H9 (cell line): ENCODE measurements around the gene ATP7B. TPM values are rescaled to one million over a fixed set of nuclear protein-coding genes. Genes with fewer than 3 reads are reported as not detected.

Experiments used
- DNase-seq: peaks from one replicate; pipeline ENCODE4 v3.0.0-alpha.2; 2017
- H2AFZ ChIP-seq: one replicate; pipeline ENCODE4 v1.6.1; 2013; ENCODE audit warnings: mild to moderate bottlenecking, low read length, control low read depth, moderate library complexity
- H2AK5ac ChIP-seq: 2 replicates; pipeline ENCODE4 v1.6.1; 2013; ENCODE audit warnings: low read length, control low read depth, mixed read lengths; ENCODE audit not compliant: insufficient read length
- H2BK120ac ChIP-seq: one replicate; pipeline ENCODE4 v1.6.1; 2013; ENCODE audit warnings: low read depth, mild to moderate bottlenecking, low read length, control low read depth, inconsistent platforms; ENCODE audit not compliant: poor library complexity, severe bottlenecking
- H2BK12ac ChIP-seq: 2 replicates; pipeline ENCODE4 v1.6.1; 2013; ENCODE audit warnings: low read length, control low read depth, mixed read lengths, low read depth; ENCODE audit not compliant: insufficient read length
- H2BK15ac ChIP-seq: 2 replicates; pipeline ENCODE4 v1.6.1; 2013; ENCODE audit warnings: low read depth, low read length, control low read depth
- H2BK20ac ChIP-seq: one replicate; pipeline ENCODE4 v1.6.1; 2013; ENCODE audit warnings: low read depth, mild to moderate bottlenecking, low read length, control low read depth, inconsistent platforms; ENCODE audit not compliant: poor library complexity, severe bottlenecking
- H2BK5ac ChIP-seq: 2 replicates; pipeline ENCODE4 v1.6.1; 2013; ENCODE audit warnings: low read length, control low read depth, mixed read lengths; ENCODE audit not compliant: insufficient read length
- H3K14ac ChIP-seq: 2 replicates; pipeline ENCODE4 v1.6.1; 2013; ENCODE audit warnings: low read length, control low read depth; ENCODE audit not compliant: insufficient read depth
- H3K18ac ChIP-seq: 2 replicates; pipeline ENCODE4 v1.6.1; 2013; ENCODE audit warnings: low read depth, mild to moderate bottlenecking, mixed read lengths, low read length, control low read depth; ENCODE audit not compliant: insufficient read length
- H3K23ac ChIP-seq: 2 replicates; pipeline ENCODE4 v1.6.1; 2013; ENCODE audit warnings: low read length, control low read depth, mixed read lengths, low read depth; ENCODE audit not compliant: insufficient read length
- H3K23me2 ChIP-seq: 2 replicates; pipeline ENCODE4 v1.6.1; 2013; ENCODE audit warnings: low read depth, mild to moderate bottlenecking, mixed read lengths, low read length, control low read depth; ENCODE audit not compliant: insufficient read length, poor library complexity, severe bottlenecking
- H3K27ac ChIP-seq: 2 replicates; pipeline ENCODE4 v1.5.1; 2013; ENCODE audit warnings: low read length, control low read depth, mixed read lengths, low read depth; ENCODE audit not compliant: insufficient read length
- H3K27me3 ChIP-seq: 2 replicates; pipeline ENCODE4 v1.6.1; 2013; ENCODE audit warnings: low read length, control low read depth, inconsistent platforms; ENCODE audit not compliant: insufficient read depth
- H3K4ac ChIP-seq: 2 replicates; pipeline ENCODE4 v1.6.1; 2013; ENCODE audit warnings: low read depth, mild to moderate bottlenecking, control low read depth, inconsistent platforms, low read length, moderate library complexity
- H3K4me1 ChIP-seq: 2 replicates; pipeline ENCODE4 v1.6.1; 2013; ENCODE audit warnings: low read length, control low read depth, inconsistent platforms; ENCODE audit not compliant: insufficient read depth
- H3K4me2 ChIP-seq: 2 replicates; pipeline ENCODE4 v1.6.1; 2013; ENCODE audit warnings: low read length, control low read depth, mixed read lengths; ENCODE audit not compliant: insufficient read length, insufficient read depth
- H3K56ac ChIP-seq: 2 replicates; pipeline ENCODE4 v1.6.1; 2013; ENCODE audit warnings: low read depth, mild to moderate bottlenecking, mixed read lengths, low read length, control low read depth; ENCODE audit not compliant: insufficient read length
- H3K79me1 ChIP-seq: 2 replicates; pipeline ENCODE4 v1.6.1; 2013; ENCODE audit warnings: low read depth, mild to moderate bottlenecking, moderate library complexity, low read length, control low read depth, inconsistent platforms; ENCODE audit not compliant: insufficient read depth, poor library complexity, severe bottlenecking
- H3K79me2 ChIP-seq: 2 replicates; pipeline ENCODE4 v1.6.1; 2013; ENCODE audit warnings: low read length, control low read depth, inconsistent platforms; ENCODE audit not compliant: insufficient read depth
- H3K9ac ChIP-seq: 2 replicates; pipeline ENCODE4 v1.6.1; 2013; ENCODE audit warnings: low read length, control low read depth, mixed read lengths; ENCODE audit not compliant: insufficient read length; ENCODE audit errors: extremely low read depth
- H3K9me3 ChIP-seq: one replicate; pipeline ENCODE4 v1.6.1; 2013; ENCODE audit warnings: low read depth, low read length, inconsistent platforms; ENCODE audit not compliant: control insufficient read depth
- H3T11ph ChIP-seq: one replicate; pipeline ENCODE4 v1.6.1; 2013; ENCODE audit warnings: mild to moderate bottlenecking, low read length, control low read depth, inconsistent platforms
- H4K20me1 ChIP-seq: one replicate; pipeline ENCODE4 v1.6.1; 2013; ENCODE audit not compliant: control insufficient read depth, insufficient read length, insufficient read depth
- H4K5ac ChIP-seq: 2 replicates; pipeline ENCODE4 v1.6.1; 2013; ENCODE audit warnings: low read depth, mild to moderate bottlenecking, mixed read lengths, low read length, control low read depth; ENCODE audit not compliant: insufficient read length
- H4K8ac ChIP-seq: replicated peaks from 2 replicates; pipeline ENCODE4 v1.6.1; 2013; ENCODE audit warnings: low read length, control low read depth, mixed read lengths, low read depth; ENCODE audit not compliant: insufficient read length
- H4K91ac ChIP-seq: 2 replicates; pipeline ENCODE4 v1.6.1; 2013; ENCODE audit warnings: low read depth, mild to moderate bottlenecking, moderate library complexity, mixed read lengths, low read length, control low read depth; ENCODE audit not compliant: insufficient read length
- H3K27ac Mint-ChIP-seq, 3 experiments: 2 replicates in 2 of 3; 3 replicates in 1 of 3; pipeline ENCODE4 v1.8.0; 2020 to 2021; ENCODE audit warnings: mixed read lengths in 3 of 3, mild to moderate bottlenecking in 1 of 3, moderate library complexity in 1 of 3
- H3K27me3 Mint-ChIP-seq: 2 replicates; pipeline ENCODE4 v1.8.0; 2021; ENCODE audit warnings: low read depth, mild to moderate bottlenecking, moderate library complexity, mixed read lengths
- H3K36me3 Mint-ChIP-seq, 3 experiments: 2 replicates in 2 of 3; 3 replicates in 1 of 3; pipeline ENCODE4 v1.8.0; 2020 to 2021; ENCODE audit warnings: low read depth in 3 of 3, mixed read lengths in 3 of 3; ENCODE audit not compliant: insufficient read depth in 1 of 3
- H3K4me1 Mint-ChIP-seq, 2 experiments: 2 replicates each; pipeline ENCODE4 v1.8.0; 2020; ENCODE audit warnings: mixed read lengths in 2 of 2
- H3K4me3 Mint-ChIP-seq, 2 experiments: 2 replicates in 1 of 2; 3 replicates in 1 of 2; pipeline ENCODE4 v1.8.0; 2020 to 2021; ENCODE audit warnings: mild to moderate bottlenecking in 2 of 2, mixed read lengths in 2 of 2, moderate library complexity in 1 of 2
- H3K9me3 Mint-ChIP-seq, 2 experiments: 2 replicates in 1 of 2; 3 replicates in 1 of 2; pipeline ENCODE4 v1.8.0; 2020; ENCODE audit warnings: mild to moderate bottlenecking in 2 of 2, mixed read lengths in 2 of 2, moderate library complexity in 1 of 2
- WGBS: extraction: QIAGEN DNeasy Blood & Tissue Kit; methylation state at CpG from one replicate; pipeline ENCODE4 v1.1.7; 2013; ENCODE audit warnings: missing lambda C conversion rate, low lambda C conversion rate, mixed read lengths; ENCODE audit not compliant: insufficient read length; ENCODE audit errors: extremely low coverage; 5-methylcytosine and 5-hydroxymethylcytosine counted together
- total RNA-seq: library from RNA; stranded (reverse); gene quantifications from 2 replicates; pipeline ENCODE4 v1.2.1, GENCODE V29; 2021
- TF ChIP-seq, protein P1 (sequence below): fragments of 200-600 bp; sonication (generic); conservative IDR thresholded peaks from 3 replicates; pipeline ENCODE4 v1.8.0; 2021; ENCODE audit warnings: antibody characterized with exemption, mild to moderate bottlenecking

ATP7B gene
- total RNA-seq, 1 experiment from 2014 or later, result 5.8 TPM

DNA sequence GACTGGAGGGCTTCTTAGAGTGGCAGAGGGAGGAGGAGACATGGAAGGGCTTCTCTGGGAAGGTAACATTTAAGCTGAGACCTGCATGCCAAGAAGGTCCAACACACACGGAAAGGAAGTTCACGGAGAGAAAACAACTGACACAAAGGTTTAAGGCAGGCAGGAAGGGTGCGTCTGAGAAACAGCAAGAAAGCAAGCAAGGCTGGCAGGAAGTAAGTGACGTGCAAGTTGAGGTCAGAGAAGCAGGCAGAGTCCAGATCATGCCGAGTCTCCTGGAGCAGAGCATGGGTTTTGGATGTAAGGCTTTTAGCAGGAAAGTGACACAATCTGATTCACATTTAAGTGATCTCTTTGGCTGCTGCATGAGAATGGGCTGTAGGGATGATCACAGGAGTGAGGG, 60.5 kb downstream of the ATP7B start:
- Histone ChIP-seq H3K23ac (no peak overlapping the region), H3K4ac (no peak overlapping the region), H3K4me1 (no peaks in the 10 kb centered on the region), H4K8ac (no peak overlapping the region), H3K27me3 (no peaks in the 10 kb centered on the region), H2AFZ (no peak overlapping the region), H3K23me2 (no peaks in the 10 kb centered on the region), H2BK20ac (no peak overlapping the region), H3K18ac (no peak overlapping the region), H3K9me3 (no peaks in the 10 kb centered on the region), H2BK15ac (no peak overlapping the region), H3K79me2 (no peaks in the 10 kb centered on the region), H2AK5ac (no peak overlapping the region), H2BK120ac (no peak overlapping the region), H3K4me2 (no peak overlapping the region), H4K5ac (no peak overlapping the region), H3K9ac (no peak overlapping the region), H4K91ac (no peak overlapping the region), H4K20me1 (no peaks in the 10 kb centered on the region), H3K14ac (no peak overlapping the region), H2BK12ac (no peak overlapping the region), H3T11ph (no peak overlapping the region), H3K56ac (no peak overlapping the region), H2BK5ac (no peak overlapping the region), H3K27ac (no peak overlapping the region), H3K79me1 (no peaks in the 10 kb centered on the region)
- H3K27ac Mint-ChIP-seq, result no peak overlapping the region
- TF ChIP-seq, protein P1, sequence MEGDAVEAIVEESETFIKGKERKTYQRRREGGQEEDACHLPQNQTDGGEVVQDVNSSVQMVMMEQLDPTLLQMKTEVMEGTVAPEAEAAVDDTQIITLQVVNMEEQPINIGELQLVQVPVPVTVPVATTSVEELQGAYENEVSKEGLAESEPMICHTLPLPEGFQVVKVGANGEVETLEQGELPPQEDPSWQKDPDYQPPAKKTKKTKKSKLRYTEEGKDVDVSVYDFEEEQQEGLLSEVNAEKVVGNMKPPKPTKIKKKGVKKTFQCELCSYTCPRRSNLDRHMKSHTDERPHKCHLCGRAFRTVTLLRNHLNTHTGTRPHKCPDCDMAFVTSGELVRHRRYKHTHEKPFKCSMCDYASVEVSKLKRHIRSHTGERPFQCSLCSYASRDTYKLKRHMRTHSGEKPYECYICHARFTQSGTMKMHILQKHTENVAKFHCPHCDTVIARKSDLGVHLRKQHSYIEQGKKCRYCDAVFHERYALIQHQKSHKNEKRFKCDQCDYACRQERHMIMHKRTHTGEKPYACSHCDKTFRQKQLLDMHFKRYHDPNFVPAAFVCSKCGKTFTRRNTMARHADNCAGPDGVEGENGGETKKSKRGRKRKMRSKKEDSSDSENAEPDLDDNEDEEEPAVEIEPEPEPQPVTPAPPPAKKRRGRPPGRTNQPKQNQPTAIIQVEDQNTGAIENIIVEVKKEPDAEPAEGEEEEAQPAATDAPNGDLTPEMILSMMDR, result no peak
- H3K4me3 Mint-ChIP-seq, result no peak overlapping the region
- no CpG with 5 or more reads among the region's 5 CpGs for WGBS
- H3K36me3 Mint-ChIP-seq, result peaks cover 0 to 3% (median 0%) of the 10 kb centered on the region in 3 experiments; a peak in 1 of 7 replicates
- H3K9me3 Mint-ChIP-seq, result no peaks in the 10 kb centered on the region; a peak in 1 of 5 replicates
- no peaks in the 10 kb centered on the region for H3K27me3 Mint-ChIP-seq
- DNase-seq, result no peak
- peaks cover 0 to 3% of the 10 kb centered on the region in 2 experiments; a peak in 2 of 4 replicates for H3K4me1 Mint-ChIP-seq
